ENCODE measurements around the gene RHOJ.
"Not testable (repeated sequence)": the region's sequence is repeated elsewhere in the genome, so short reads cannot be mapped to it uniquely, and the experiment has no call there.

The RHOJ gene

GRCh38 chr14:63204407-63205043 lies at the start of gene RHOJ:
TSS of gene RHOJ (plus strand) at chr14:63204443. CDS start at chr14:63204870, 427 bp downstream.
- no peak for DNase-seq

GRCh38 chr14:63155511-63156185 lies 48.6 kb upstream of the RHOJ start:
- DNase-seq: no peak

- DNase-seq: no peak
Observed at GRCh38 chr14:63157195-63157594, 47.0 kb upstream of the RHOJ start.

GRCh38 chr14:63163306-63163705 lies 40.9 kb upstream of the RHOJ start:
- no peak for DNase-seq

GRCh38 chr14:63164108-63164683 lies 40.0 kb upstream of the RHOJ start:
- no peak for DNase-seq

DNA sequence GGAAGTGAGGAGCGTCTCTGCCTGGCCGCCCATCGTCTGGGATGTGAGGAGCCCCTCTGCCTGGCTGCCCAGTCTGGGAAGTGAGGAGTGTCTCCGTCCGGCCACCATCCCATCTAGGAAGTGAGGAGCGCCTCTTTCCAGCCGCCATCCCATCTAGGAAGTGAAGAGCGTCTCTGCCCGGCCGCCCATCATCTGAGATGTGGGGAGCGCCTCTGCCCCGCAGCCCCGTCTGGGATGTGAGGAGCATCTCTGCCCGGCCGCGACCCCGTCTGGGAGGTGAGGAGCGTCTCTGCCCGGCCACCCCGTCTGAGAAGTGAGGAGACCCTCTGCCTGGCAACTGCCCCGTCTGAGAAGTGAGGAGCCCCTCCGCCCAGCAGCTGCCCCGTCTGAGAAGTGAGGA lies 39.0 kb upstream of the RHOJ start:
- not testable (repeated sequence) for DNase-seq

GRCh38 chr14:63167044-63167443 lies 37.2 kb upstream of the RHOJ start:
- DNase-seq: no peak

GRCh38 chr14:63174760-63175191 lies 29.5 kb upstream of the RHOJ start:
- DNase-seq: no peak

DNA sequence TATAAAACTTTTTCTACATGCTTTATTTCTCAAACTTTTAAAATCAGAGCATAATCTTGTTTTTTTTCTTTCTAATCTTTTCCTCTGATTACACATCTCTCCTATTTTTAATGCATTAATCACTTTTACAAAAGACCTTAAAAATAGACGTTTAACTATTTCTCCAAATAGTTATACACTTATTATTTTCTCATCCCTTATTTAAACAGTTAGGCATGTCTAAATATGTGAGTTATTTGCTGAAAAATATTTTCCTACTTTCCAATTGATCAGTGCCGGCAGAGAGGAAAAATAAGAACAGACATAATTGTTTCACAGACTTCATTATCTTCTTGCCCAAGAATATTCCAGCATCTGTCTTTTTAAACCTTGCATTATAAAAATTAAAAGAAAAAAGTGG lies 28.7 kb upstream of the RHOJ start:
- DNase-seq: no peak

DNA sequence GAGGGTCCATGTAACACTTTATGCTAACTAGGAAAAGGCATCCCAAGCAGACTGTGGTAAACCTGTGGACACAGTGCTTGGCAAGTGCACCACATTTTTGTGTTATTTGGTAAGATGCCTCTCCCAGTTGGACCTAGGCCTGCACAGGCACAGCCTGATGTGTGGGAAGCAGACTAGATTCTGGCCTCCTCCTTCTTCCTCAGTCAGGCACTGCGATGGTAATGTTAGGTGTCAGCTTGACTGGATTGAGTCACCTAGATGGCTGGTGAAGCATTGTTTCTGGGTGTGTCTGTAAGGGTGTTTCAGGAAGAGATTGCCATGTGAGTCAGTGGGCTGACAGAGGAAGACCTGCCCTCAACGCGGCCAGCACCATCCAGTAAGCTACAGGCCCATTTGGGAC lies 25.3 kb upstream of the RHOJ start:
- no peak for DNase-seq

DNA sequence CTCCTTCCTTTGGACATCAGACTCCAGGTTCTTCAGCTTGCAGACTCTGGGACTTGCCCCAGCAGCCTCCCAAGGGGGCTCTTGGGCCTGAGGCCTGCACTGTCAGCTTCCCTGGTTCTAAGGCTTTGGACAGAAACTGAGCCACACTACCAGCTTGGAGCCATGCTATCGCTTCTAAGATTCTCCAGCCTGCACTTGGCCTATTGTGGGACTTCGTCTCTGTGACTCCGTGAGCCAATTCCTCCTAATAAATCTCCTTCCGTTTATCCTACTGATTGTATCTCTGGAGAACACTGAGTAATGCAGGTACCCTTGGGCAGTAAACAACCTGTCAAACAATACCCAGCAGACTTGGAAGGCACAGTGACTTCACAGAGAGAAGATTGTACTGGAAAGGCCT lies 24.9 kb upstream of the RHOJ start:
- no peak for DNase-seq

DNA sequence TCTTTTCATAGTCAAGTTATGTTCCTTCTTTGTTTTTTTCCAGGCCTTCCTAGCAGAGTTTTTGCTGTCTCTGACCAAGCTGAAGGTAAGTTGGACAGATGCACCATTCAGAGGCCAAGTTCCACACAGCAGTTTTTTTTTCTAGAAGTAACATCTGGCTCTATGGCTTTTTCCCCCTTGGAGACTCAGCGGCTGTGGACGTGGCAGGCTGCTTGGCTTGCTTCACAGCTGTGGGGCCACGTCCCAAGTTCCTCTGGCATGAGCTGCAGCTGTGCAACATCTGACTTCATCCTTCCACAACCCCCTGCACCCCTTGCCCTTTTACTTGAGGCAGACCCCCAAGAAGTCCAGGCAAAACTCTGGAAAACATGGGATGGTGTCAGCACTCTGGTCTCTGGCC lies 24.2 kb upstream of the RHOJ start:
- no peak for DNase-seq

DNA sequence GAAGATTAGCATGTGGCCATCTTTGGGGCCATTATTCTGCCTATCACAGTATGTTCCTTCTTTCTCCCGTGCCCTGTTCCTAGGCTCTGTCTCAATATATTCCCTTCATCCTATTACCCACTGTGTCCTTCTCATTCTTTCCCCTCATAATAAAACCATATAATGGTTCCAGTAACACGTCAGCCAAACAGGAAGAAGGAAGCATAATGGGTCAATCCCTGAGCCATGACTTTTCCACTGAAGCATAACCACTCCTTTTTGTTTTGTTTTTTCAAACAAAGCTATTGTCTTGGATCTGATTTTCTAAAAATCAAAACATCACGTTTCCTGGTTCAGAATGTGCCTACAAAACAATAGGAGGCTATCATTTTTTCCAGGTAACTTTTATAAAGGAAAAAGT lies 21.3 kb upstream of the RHOJ start:
- DNase-seq: no peak

DNA sequence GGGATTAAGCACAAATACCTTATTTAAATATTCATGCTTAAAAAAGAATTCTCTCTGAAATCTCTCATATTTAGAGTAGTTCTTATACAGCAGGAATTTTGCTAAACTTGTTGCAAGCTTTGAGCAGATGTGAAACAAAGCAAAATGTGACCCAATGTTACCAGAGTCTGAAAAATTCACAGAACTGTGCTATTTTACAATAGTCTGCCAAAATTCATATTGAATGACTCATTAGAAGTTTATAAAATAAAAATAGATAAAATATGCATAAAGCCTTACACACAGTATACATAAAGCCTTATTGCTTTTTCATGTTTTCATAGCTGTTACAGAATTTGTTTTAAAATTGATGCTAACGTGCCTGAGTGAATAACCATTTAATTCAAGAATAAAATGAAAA lies 17.8 kb upstream of the RHOJ start:
- DNase-seq: no peak

DNA sequence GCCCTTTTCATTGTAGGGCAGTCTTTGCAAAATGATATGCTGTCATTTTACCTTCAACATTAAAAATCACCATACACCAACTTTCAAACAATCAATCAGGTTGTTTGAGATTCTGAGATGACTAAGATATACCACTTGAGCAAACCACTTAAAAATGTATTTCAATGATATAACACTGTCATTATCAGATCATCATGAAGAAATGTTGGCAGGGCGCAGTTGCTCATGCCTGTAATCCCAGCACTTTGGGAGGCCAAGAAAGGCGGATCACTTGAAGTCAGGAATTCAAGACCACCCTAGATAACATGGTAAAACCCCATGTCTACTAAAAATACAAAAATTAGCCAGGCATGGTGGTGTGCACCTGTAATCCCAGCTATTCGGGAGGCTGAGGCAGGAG lies 13.0 kb upstream of the RHOJ start:
- no peak for DNase-seq

DNA sequence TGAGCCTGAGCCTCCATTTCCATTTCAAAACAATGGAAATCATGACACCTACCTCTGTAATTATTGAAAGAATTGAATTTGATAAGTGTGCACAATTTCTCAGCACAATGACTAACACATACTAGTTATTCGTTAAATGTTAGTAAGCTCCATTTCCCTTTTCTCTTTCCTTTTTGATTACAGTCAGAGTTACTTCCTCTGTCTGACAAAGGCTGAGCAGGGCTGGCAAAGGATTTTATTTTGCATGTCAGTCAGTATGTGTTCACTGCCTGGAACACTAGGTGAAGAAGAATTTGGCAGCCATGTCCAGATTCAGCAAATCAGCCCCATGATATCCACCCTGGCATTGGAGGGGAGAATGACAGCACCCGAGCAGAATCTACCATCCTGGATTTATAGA lies 12.2 kb upstream of the RHOJ start:
- DNase-seq: no peak

- no peak for DNase-seq
Observed at GRCh38 chr14:63193236-63193635, 11.0 kb upstream of the RHOJ start.

DNA sequence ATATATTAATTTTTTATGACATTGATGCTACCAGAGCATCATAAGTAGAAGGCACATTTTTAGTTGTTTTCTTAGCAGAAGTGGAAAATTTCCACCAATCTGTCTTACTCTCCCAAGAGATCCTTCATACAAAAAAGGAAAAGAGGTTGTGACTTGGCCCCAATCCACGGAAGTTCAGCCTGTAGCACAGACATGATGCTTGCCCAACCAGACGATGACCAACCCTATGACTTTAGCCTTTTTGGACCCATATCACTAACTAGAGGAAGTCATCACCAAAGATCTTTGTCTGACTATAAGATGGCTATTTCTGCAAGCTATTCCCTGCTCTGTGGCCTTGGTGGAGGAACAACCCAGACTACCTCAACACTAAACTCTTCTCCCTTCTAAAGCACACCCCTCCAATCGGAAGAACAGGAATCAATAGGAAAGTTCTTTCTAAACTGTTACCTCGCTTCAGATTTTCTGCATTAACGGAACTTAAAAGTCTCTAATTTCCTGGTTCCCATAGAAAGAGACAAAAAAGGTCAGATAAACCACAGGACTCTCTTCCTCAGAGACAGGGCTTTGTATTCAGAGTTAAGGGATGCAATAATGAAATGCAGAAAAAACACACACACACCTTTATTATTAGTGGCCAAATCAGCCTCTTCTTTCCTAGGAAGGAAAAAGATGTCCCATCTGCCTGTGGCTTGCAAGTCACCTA lies 4.1 kb upstream of the RHOJ start:
- no peak for DNase-seq

DNA sequence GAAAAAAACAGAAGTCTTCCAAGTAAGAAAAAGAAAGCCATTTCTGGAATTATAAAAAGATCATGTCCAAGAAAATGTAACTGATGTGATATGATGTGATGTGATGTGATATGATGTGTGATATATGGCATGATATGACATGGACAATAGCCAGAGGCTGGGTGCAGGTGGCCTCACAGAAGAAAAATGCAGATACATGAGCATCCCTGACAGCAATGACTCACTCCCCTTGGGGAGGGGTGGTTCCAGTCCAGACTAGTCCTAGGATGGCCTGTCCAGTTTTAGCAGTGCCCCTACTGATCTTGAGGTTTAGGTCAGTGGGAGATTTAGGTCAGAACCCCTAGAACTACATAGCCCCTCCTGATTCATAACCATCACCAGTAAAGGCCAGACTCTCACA lies 3.5 kb upstream of the RHOJ start:
- DNase-seq: no peak

DNA sequence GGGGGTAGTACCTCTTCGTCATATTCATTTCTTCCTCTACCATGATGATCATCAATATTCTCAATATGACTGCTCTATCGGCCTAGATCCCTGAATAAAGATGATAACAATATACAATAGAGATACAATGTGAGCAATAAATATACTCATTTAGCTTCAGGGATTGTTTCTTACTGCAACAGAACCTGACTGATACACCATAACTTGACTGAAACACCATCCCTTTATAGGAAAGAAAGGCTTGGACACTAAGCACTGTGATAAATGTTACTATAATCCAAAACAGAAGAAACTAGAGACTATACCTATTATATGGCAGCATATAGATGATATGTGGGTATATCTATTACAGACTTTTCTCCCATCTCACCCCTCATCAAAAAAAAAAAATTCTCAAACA lies 1.2 kb upstream of the RHOJ start:
- DNase-seq: no peak

DNA sequence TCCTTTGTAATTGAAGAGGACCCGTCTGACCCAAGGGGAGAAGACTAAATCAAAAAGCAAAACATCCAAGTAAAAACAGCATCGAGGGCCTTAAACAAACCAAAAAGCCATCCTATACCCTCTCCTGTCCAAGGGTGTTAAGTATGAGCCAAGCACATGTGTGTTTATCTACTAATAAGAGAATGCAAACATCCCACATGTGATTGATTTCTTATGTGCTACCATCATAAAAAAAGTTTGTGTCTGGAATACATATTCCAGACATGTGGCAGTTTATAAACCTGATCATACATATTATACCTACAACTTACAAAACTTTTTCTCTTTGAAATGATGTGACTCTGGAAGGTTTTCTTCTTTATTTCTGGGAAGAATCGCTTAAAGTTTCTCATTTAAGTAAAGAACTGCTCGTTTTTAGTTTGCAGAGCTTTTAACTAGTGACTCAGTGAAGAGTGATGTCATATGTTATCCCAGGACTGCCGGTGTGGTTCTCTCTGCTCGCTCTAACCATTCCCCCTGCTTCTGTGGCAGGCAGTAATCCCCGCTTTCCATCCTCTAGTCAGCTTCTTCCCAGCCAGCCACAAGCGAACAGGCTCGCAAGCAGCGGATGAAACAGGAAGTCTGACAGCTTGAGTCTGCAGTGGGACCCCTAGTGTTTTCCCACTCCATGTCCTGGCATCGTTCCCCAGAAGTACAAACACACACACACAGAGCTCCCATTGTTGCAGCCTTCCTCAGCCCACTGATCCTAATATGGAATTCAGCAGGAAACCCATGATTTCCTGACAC lies 431 bp upstream of the RHOJ start:
- DNase-seq: no peak

- DNase-seq: no peak
Observed at GRCh38 chr14:63205044-63205575, 867 bp downstream of the RHOJ start.

- DNase-seq: no peak
Observed at GRCh38 chr14:63205866-63206265, 1.6 kb downstream of the RHOJ start.
